Lung (tissue), 16 donors: ENCODE results near the gene POLN. TPM values are rescaled to one million over a fixed set of nuclear protein-coding genes. Genes with fewer than 3 reads are reported as not detected.

Source experiments
- ATAC-seq: fragments of 200-7000 bp; cut with Tn5 transposase; one replicate; pipeline ENCODE4 v1.9.1; 2020; ENCODE audit warnings: moderate number of reproducible peaks; ENCODE audit not compliant: insufficient read depth, low FRiP score
- DNase-seq, 3 donors: peaks; one replicate each; pipeline ENCODE4 v3.0.0-alpha.2; 2013 to 2017
- H3K27ac ChIP-seq, 2 donors: one replicate each; pipeline ENCODE4 v1.5.1; 2013; ENCODE audit warnings: mild to moderate bottlenecking in 2 of 2, moderate library complexity in 2 of 2, control low read depth in 1 of 2, inconsistent platforms in 1 of 2, low read depth in 1 of 2, low read length in 1 of 2
- H3K27me3 ChIP-seq, 3 donors: one replicate each; pipeline ENCODE4 v1.5.1; 2013; ENCODE audit warnings: low read length in 2 of 3; ENCODE audit not compliant: control insufficient read depth in 3 of 3, insufficient read depth in 3 of 3
- H3K36me3 ChIP-seq, 4 donors: one replicate each; pipeline ENCODE4 v1.5.1; 2013; ENCODE audit warnings: low read length in 4 of 4, mild to moderate bottlenecking in 1 of 4, moderate library complexity in 1 of 4; ENCODE audit not compliant: control insufficient read depth in 4 of 4, insufficient read depth in 4 of 4
- H3K4me1 ChIP-seq, 5 donors: one replicate each; pipeline ENCODE4 v1.5.1; 2013; ENCODE audit warnings: low read length in 5 of 5, mild to moderate bottlenecking in 2 of 5, moderate library complexity in 1 of 5; ENCODE audit not compliant: control insufficient read depth in 5 of 5, insufficient read depth in 5 of 5
- H3K4me3 ChIP-seq: one replicate; pipeline ENCODE4 v1.5.1; 2013; ENCODE audit warnings: mild to moderate bottlenecking, control low read depth, moderate library complexity
- H3K9ac ChIP-seq, 2 donors: one replicate each; pipeline ENCODE4 v1.5.1; 2013; ENCODE audit warnings: low read length in 2 of 2, control low read depth in 1 of 2; ENCODE audit not compliant: insufficient read depth in 1 of 2
- H3K9me3 ChIP-seq, 4 donors: one replicate each; pipeline ENCODE4 v1.5.1; 2013; ENCODE audit warnings: low read length in 3 of 4, mild to moderate bottlenecking in 1 of 4, moderate library complexity in 1 of 4; ENCODE audit not compliant: control insufficient read depth in 4 of 4, insufficient read depth in 3 of 4
- CTCF ChIP-seq: IDR thresholded peaks from 2 replicates; pipeline ENCODE4 v1.5.1; 2012; ENCODE audit warnings: mild to moderate bottlenecking; ENCODE audit errors: control extremely low read depth, extremely low read depth
- WGBS, 2 donors: extraction: QIAGEN DNeasy Blood & Tissue Kit; methylation state at CpG; one replicate each; pipeline ENCODE4 v1.1.7; 2013; 5-methylcytosine and 5-hydroxymethylcytosine counted together
- long read RNA-seq, 5 donors: transcript quantifications; one replicate each; lab custom pipeline, GENCODE V29; 2026
- polyA plus RNA-seq, 2 donors: library from polyadenylated mRNA; stranded (reverse); fragments of 200-250 nt; gene quantifications; one replicate each; pipeline ENCODE4 v1.2.1, GENCODE V29; 2013
- total RNA-seq, 2 donors: library from RNA; depleted of rRNA in 1 of 2; stranded (reverse); fragments of >200 nt in 1 of 2; gene quantifications; one replicate each; pipeline ENCODE4 v1.2.1, GENCODE V29; 2014 to 2021
- donor health status: control.
- donor health status: control.
- donor health status: Bipolar disorder and iron deficiency.
- donor health status: healthy.
- donor health status: DM: yes; HTN: yes; CAD: no.

Gene POLN
- total RNA-seq (1 to 10 TPM; 3.3 to 3.7 TPM), polyA plus RNA-seq (1 to 10 TPM in 1 of 2 donors, under 1 TPM in 1; 0.68 to 1.1 TPM)
- long read RNA-seq, donor 1, result 0 reads
- long read RNA-seq, donor 2, partial matches to known transcripts, result 0 of 1 reads
- long read RNA-seq, donor 2, other reads (novel, unspliced or antisense), result 0 of 1 reads
- long read RNA-seq, donor 3, result 0 reads
- long read RNA-seq, donor 4, result 0 reads
- long read RNA-seq, donor 5, result 0 reads

GRCh38 chr4:2241410-2242353 is at the start of gene POLN, which contains the start of gene HAUS3:
Gene POLN, minus strand, starts transcription at chr4:2242121. Its CDS starts 12,890 bp downstream, at chr4:2229231.
Gene HAUS3, minus strand, starts transcription at chr4:2242121. Its CDS starts 1,175 bp downstream, at chr4:2240946.
- H3K27me3 ChIP-seq, result no peaks in the 10 kb centered on the region
- DNase-seq (peak; percentile 98 to 99 (median 99)), ATAC-seq (peak; percentile 99)
- H3K9me3 ChIP-seq, result no peaks in the 10 kb centered on the region
- H3K9ac ChIP-seq, result peak within 1 kb of the TSS; percentile 47 to 90
- H3K4me3 ChIP-seq, result peak within 1 kb of the TSS; percentile 83
- WGBS, 2 donors, result 0 to 1% methylated on average over 82 to 88 of the region's 88 CpGs
- H3K4me1 ChIP-seq, result peaks cover 5 to 37% (median 11%) of the 10 kb centered on the region in 5 donors
- H3K27ac ChIP-seq, result peak within 1 kb of the TSS; percentile 17 to 84
- H3K36me3 ChIP-seq, result peaks cover 0 to 6% (median 3%) of the 10 kb centered on the region in 4 donors
- TF ChIP-seq CTCF, result no peak

GRCh38 chr4:2290974-2291704 is 49.2 kb upstream of the POLN start:
- Histone ChIP-seq H3K9me3 (no peaks in the 10 kb centered on the region), H3K9ac (no peak overlapping the region), H3K36me3 (peaks cover 0 to 2% (median 0%) of the 10 kb centered on the region in 4 donors), H3K27ac (no peak overlapping the region), H3K4me3 (no peak overlapping the region), H3K4me1 (no peaks in the 10 kb centered on the region), H3K27me3 (no peaks in the 10 kb centered on the region)
- ATAC-seq (no peak), DNase-seq (peak in 1 of 3 donors; percentile 9)
- no peak for TF ChIP-seq CTCF
- 42 to 57% methylated on average over 24 of the region's 24 CpGs for WGBS, 2 donors

- TF ChIP-seq CTCF, result no peak
- H3K27me3 ChIP-seq, result no peaks in the 10 kb centered on the region
- no peak overlapping the region for H3K4me3 ChIP-seq
- H3K9ac ChIP-seq, result no peak overlapping the region
- no peaks in the 10 kb centered on the region for H3K9me3 ChIP-seq
- 89 to 90% methylated on average over 9 of the region's 9 CpGs for WGBS, 2 donors
- peaks cover 0 to 2% (median 0%) of the 10 kb centered on the region in 4 donors for H3K36me3 ChIP-seq
- no peak for ATAC-seq
- no peak overlapping the region for H3K27ac ChIP-seq
- H3K4me1 ChIP-seq, result no peaks in the 10 kb centered on the region
- DNase-seq, result no peak
These were observed 48.6 kb upstream of the POLN start for GRCh38 chr4:2290488-2290887.
